GM18526 (cell line): ENCODE results near the gene PPM1F.

ENCODE experiments used
- POLR2A ChIP-seq: IDR thresholded peaks from 3 replicates; pipeline ENCODE4 v1.6.1; 2011; ENCODE audit not compliant: insufficient read length; ENCODE audit errors: extremely low read depth

Gene PPM1F

DNA sequence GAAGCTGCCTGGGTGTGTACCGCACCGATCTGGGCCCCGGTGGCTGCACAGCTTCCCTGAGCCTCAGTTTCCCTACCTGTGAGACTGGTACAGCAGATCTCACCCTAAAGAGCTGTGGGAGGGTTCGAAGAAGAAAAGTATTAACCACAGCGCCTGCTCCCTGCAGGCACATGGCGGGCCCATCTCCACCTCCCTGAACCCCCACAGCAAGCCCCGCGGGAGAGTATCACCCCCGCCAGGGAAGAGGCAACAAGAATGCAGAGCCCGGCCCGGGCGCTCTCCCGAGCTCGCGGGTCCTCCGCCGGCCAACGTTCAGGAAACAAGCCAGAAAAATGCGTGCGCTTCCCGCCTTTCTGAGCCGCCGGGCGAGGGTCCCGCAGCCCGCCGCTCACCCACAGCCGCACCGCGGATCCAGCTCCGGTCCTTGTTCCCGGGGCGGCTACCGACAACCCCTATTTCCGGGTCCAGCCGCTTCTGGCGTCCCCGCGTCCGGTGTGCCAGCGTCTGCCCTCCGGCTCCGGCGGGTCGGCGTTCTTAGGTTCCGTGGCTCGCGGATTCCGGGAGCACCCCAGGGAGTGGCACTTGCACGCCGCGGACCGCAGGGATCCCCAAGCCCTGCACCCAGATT lies 29.8 kb upstream of the PPM1F start, which contains the start of gene TOP3B:
Gene TOP3B (minus strand): TSS at position 450 of the 628 bp plus-strand sequence. CDS start 7,078 bp downstream, outside the sequence.
- peak; percentile 92 for TF ChIP-seq POLR2A

DNA sequence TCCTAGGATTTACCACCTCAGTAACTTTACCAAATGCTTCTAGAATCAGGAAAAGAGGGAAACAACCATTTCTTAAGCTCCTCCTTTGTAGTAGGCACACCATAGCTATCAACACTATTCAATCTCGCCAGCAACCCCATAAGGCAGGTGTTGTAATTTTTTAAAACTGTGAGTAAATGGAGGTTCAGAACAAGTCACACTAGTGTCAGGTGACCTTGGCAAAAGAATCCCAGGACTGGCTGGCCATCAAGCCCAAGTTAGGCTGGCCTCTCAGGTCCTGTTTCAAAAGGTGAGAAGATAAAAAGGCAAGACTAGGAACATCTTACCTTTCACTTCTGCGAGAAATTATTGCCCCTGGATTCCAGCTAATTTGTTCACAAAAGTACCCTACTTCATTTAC lies 29.2 kb upstream of the PPM1F start:
- TF ChIP-seq POLR2A = no peak

DNA sequence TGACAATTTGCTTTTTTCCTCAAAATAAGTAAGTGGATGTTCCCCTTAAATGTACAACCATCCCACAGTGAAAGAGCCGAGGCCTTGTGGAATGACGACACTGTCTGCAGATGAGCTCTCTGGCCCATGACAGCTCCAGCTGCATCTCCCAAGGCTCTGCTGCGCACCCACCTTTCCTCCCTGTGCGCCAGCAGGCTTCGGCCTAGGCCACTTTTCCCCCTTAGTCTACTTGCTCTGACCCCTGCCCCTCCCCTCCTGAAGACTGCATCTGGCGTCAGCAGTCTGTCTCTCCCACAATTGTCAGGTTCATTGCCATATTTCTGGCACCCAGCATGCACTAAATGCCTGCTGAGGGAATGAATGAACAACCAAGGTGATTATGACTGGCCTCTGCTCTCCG lies 27.9 kb upstream of the PPM1F start:
- no peak for TF ChIP-seq POLR2A

DNA sequence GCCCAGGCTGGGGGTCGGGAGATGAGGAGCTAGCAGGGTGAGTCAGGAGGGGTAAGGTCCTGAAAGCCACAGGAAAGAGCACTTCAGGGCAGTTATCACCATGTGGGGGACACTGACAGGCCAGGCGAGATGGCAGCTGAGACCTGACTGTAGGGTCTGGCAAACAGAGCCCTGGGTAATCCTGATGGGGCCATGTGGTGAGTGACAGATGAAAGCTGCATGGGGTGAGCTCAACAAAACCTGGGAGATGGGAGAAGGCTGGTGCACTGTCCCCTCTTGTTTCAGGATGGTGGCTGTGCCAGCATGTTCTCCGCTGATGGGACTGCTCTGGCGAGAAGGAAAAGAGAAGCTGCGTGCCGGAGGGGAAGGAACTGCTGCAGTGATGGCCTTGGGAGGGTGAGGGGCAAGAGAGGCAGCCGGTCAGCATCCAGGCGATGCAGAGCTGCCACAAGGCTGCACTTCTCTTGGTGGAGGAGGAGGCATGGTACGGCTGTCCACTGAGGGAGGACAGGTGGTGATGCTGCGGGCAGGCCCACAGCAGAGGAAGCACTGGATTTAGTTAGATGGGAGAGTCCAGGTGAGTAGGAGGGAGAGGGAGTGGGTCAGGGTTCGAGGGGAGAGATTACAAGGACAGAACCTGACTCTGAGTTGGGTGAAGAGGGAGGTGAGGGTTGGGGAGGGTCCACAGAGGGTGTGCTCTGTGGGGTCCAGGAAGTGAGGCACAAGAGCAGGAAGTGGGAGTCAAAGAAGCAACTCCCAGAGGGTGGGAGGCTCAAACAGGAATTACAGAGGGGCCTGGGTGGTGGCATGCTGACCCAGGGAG lies 26.1 kb upstream of the PPM1F start:
- TF ChIP-seq POLR2A = no peak

DNA sequence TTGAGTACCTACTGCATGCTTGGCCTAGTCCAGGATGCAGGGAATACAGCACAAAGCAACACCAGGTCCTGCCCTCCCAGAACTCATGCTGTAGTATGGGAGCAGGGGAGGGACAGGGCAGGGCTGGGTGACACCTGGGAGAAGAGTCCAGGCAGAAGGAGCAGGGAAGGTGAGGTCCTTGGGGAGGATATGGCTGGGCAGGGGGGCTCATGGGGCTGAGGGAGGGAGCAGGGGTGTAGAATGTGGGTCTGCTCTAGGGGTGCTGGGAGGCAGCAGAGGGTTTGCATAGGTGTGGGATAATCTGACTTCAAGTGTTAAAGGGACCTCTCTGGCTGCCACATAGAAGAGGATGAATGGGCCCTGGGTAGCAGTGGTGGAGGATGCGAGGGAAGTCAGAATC lies 25.2 kb upstream of the PPM1F start:
- TF ChIP-seq POLR2A = no peak

DNA sequence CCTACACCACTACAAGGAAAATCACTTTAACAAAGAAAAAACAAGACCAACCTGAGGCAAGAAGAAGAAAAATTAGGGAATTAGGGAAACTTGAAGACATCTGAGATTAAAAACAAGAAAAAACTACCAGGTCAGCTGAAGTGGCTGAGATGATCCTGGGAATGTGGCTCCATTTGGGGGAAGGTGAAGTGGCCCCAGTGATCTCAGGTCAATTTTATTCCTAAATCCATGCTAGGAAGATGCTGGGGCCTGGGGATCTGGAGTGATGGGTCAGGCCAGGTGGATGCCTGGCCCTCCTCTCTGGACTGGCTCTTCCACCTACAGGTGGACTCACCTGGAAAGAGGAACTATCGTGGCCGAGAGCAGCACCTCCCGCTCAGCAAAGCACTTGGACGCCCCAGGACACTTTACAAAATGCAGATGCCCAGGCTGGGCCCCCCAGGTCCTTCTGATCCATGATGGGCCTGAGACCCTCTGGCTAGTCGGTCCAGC lies 23.3 kb upstream of the PPM1F start:
- no peak for TF ChIP-seq POLR2A

DNA sequence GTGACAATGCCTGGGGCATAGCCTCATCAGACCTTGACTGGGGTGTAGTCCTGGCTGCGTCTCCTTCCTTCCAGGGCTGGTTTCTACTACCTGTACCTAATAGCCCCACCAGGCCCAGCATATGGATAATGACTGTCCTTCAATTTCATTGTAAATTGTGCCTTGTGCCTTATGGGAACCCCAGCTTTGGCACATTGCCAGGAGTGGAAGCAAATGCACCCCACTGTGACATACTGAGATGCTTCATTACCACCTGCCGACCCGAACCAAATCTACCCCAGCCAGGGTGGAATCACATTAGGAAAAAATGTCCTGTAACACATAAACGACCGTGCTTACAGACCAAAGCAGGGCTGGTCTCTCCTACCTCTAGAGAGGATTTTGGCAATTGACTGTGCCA lies 22.6 kb upstream of the PPM1F start:
- no peak for TF ChIP-seq POLR2A

DNA sequence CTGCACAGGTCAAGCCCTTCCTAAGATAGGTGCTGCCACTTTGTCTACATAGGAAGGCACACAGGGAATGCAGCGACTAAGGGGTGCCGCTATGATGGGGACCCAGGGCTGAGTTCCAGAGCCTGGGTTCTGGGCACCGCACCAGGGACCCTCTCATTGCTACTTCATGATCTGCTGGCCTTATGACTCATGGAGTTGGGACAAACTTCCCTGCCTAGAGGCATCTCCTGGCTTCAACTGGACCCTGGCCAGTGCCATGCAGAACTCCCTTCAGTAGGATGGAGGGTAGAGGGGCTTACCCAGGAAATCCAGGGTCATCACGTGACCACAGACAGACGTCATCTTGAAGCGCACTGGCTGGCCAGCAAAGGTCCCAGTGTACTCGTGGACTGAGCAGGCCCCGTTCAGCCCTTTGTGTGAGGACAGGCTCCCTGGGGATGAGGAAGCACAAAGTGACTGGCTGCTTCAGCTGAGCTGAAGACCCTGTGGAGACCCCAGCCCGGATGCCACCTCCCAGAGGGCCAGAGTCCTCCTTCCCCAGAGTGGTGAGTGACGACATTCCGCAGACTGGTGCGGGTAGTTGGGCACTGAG lies 21.5 kb upstream of the PPM1F start:
- TF ChIP-seq POLR2A = no peak

DNA sequence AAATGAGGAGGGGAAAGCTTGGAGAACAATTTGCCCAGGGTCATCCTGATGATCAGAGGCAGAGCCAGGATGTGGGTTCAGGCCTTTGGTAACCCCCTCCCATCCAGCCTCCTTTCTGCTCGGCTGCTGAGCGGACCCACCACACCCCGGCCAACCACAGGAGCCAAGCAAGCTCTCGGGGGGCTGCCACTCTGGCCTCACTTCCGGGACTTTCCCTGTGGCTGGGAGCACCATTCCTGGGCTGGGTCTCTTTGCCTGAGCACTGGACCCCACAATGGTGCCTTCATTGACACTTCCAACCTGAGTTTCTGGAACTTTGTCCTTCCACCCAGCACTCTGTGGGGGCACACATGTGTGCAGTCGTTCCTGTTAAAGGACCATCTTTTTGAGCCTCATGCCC lies 20.2 kb upstream of the PPM1F start:
- TF ChIP-seq POLR2A = no peak

DNA sequence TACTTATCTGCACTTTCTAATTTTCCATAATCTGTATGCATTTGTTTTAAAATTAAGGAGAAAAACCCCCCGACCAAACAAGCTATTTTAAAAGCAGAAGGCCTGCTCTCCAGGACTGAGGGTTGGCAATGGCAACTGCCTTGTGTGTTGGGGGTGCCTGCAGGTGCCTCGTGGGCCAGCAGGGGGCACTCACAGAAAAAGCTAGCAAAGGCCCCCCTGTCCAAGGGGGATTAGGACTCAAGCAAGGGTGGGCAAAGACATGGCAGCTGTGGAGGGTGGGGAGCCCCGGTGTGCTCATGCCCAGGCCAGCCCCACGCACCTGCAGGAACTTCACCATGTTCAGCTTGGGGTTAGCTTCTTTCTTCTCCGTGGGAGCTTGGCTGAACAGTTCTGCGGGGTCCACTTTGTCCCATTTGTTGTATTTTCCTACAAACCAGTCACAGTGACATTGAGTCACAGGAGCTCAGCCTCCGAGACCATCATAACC lies 19.7 kb upstream of the PPM1F start:
- TF ChIP-seq POLR2A = no peak

DNA sequence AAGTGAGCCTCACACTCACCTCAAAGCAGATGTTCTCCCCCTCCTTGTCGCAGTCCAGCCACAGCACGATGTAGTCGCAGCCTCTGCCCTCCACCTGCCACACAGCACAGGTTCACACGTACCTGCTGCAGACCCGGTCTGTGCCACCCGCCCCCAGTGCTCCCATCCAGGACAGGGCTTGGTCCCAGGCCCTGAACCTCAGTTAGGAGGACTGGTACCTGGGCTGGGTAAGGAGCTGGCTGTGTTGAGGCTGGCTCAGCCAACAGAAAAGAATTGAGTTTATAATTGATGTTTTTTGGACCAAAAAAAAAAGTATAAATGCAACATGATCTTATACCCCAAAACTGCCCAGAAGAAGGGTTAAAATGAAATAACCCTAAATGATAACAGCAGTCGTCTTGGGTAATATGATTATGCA lies 19.2 kb upstream of the PPM1F start:
- TF ChIP-seq POLR2A = no peak

DNA sequence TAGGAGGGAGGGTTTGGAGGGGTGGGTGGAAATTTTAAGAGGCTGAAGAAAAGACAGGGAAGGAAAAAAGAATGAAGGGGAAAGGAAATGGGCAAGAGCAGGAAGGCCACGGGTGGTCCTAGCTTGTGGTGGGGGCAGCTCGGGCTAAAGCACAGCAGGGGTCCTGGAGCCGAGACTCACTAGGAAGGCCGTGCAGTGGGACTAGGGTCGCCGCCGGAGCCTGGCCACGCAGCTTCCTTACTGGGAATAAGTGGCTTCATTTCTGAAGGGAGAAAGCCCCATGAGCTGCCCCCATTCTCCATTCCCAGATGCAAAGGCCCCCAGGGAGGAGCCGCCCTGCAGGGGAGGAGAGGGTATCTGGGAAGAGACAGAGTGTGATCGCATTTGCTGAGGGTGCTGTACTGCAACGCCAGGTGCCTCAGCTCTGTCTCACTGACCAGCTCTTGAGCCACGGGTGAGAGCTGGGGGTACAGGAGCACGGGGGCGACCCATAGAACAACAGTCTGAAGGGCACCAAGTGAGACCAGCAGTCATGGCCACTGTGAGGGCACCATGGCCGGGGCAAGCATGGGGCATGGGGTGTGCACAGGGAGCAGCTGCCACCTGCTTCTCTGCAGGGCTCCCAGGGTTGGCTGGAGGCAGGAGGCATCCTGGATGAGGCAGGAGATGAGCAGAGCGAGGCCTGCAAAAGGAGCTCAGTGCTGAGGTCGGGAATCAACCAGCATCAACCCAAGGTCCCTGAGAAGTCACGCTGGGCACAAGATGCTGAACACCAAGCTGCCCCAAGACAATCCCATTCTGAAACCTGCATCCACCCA lies 18.4 kb upstream of the PPM1F start:
- TF ChIP-seq POLR2A = no peak

DNA sequence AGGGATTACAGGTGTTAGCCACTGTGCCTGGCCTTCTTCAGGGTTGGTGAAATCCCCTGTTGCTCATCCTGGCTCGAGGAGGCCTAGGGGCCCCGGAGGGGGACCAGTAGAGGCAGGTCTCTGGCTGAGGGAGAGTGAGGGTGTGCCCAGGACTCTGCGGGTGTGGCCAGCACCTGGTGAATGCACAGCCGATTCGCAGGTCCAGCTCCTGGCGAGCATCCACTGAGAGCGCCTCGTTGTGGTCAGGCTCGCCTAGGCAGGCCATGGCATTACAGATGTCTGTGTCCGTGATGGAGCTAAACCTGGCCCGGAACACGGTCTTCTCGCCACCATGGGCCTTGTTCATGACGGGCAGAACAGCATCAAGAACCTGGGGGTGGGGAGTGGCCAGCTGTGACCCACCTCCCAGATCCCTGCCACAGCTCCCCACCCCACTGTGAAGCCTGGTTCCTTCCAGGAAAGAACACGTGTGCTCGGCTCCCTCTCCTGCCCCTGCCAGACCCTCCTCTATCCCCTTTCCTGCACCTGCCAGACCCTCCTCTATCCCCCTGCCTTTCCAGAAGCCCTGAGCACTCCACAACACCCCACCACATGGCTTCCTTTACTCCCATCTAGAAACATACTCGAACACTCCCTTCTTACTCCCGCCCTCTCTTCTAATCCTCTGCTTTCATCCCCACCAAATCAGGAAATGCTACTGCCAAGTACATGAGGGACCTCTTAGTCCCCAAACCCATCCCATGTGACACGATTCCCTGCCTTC lies 17.6 kb upstream of the PPM1F start:
- no peak for TF ChIP-seq POLR2A

DNA sequence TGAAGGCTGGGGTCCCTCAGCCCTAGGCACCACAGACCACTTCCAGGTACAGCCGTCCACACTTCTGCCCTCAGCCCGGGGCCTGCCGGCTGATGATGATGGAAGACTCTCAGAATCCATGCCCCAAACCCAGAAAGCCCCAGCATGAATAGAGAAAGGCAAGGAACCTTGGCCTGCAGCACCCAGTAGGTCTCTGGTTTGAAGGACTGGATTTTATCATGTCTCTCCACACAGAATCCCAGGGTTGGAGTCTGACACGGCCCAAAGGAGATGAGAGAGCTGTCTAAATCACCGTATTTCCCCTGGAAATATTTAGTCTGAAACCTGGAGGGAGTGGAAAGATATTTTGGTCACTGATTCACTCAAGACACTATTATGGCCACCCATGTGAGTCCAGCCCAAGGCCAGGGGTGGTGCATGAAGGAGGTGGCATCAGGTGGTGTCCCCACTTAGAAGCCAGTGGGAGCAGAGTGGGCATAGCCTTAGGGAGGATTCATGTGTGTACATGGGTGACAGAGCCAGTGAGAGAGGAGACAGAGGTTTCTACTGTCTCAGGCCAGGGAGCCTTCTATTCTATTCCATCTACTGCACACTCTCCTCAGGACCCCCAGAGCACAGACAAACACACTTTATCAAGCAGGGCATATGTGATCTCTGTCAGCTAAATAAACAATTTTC lies 15.9 kb upstream of the PPM1F start:
- no peak for TF ChIP-seq POLR2A
